ENCODE measurements around the gene TRIM14.

TRIM14 gene, protein sequence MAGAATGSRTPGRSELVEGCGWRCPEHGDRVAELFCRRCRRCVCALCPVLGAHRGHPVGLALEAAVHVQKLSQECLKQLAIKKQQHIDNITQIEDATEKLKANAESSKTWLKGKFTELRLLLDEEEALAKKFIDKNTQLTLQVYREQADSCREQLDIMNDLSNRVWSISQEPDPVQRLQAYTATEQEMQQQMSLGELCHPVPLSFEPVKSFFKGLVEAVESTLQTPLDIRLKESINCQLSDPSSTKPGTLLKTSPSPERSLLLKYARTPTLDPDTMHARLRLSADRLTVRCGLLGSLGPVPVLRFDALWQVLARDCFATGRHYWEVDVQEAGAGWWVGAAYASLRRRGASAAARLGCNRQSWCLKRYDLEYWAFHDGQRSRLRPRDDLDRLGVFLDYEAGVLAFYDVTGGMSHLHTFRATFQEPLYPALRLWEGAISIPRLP

DNA sequence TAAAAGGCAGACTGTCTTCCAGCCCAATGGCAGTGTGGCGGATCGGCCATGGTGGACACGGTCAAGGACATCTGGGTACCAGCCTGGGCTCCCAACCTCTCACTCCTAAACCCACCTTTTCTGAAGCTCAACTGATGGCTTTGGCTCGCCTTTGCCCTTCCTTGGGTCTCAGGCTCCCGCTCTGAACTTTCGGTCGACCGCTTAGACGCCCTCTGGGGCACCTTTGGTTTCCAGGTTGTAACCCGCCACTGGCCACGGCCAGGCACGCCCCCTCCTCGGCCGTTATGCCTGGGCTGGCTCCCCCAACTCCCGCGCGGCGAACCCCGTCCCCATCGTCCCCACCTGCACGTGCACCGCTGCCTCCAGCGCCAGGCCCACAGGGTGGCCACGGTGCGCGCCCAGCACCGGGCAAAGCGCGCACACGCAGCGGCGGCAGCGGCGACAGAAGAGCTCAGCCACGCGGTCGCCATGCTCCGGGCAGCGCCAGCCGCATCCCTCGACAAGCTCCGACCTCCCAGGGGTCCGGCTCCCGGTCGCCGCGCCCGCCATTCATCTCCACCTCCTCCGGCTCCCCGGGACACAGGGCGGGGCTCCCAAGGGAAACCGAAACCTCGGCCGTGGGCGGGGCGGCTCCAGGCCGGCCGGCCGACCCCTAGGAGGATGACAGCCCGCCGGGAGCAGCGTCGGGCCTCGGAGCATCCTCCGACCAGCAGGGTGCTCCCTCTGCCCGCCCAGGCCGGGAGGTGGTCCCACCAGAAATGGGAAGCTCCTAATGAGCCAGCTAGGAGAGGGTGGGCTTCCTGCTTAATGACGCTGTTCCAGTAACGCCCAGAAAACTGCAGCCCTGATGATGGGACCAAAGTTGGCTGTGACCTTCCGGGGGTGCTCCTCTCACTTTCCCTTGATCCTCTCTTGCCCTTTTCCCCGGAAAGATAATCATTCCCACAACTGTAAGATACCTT, at the start of gene TRIM14:
Gene TRIM14 (minus strand): TSS at position 583 of the 962 bp plus-strand sequence. CDS start 34 bp downstream, at position 549.
- no peak for DNase-seq

DNA sequence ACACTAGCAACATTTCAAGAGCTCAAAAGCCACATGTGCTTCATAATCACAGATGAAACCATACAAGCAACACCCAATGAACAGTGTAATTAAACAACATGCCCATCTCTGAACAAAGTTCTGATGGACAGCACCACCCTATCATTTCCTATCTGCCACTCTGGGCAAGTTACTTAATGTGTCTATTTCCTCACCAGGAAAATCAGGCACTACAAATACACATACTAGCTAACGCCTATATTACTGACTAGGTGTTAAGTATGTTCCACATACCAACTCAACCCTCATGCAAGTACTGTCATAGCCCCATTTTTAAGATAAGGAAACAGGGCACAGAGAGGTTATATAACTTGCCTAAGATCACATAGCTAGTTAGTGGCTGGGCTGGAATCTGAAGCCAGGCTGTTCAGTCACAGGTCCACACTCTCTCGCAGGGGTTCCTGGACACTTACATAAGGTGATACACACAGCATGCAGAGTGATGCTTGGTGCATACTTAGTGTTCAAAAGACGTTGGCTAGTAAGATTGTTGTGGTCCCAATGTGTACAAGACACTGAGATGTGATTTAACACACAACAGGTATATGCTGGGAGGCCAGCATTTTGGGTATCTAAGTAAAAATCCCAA, 49.2 kb upstream of the TRIM14 start:
- DNase-seq, result no peak

DNA sequence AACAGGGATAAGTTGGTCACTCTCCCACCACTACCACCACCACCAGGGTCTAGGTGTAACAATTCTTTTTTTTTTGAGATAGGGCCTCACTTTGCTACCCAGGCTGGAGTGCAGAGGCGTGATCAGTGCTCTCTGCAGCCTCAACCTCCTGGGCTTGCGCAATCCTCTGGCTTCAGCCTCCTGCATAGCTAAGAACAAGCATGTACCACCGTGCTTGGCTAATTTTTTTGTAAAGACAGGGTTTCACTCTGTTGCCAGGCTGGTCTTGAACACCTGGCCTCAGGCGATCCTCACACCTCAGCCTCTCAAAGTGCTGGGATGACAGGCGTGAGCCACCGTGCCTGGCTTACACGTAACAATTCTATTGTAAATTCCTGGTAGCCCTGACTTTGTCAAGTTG, 45.9 kb upstream of the TRIM14 start:
- DNase-seq, result no peak

DNA sequence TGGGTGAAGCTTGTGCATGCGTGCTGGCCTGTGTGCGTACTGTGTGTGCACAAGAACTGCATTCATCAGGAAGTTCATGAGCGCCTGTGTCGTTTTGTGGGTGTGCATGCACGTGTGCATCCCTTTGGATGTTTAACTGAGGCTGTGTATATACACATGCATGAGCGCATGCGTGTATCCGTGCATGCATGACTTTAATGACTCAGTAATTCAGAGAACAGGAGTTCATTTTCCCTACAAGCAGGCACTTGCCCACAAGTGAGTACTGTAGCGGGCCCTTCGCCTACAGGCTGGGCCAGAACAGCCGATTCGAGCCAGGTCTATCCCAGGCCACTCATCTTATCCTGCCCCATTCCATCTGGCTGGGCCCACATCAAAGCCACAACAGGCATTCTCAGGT, 43.6 kb upstream of the TRIM14 start:
- no peak for DNase-seq

DNA sequence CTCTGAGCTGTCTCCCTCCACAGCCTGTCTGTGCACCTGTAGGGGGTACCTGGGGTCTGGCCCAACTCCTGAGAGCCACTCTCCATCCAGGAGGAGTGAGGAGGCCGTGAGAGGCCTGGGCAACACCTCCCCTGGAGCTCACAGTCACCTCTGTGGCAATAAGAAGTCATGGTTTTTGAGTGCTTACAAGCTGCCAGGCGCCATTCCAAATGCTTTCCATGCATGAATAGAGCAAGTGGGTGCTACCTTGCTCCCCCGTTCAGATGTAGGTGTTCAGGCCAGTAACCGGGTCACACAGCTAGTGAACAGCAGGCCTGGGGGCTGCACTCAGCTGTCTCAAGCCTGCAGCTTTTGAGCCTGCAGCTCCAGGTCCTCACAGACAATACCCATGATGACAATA, 42.8 kb upstream of the TRIM14 start:
- no peak for DNase-seq

DNA sequence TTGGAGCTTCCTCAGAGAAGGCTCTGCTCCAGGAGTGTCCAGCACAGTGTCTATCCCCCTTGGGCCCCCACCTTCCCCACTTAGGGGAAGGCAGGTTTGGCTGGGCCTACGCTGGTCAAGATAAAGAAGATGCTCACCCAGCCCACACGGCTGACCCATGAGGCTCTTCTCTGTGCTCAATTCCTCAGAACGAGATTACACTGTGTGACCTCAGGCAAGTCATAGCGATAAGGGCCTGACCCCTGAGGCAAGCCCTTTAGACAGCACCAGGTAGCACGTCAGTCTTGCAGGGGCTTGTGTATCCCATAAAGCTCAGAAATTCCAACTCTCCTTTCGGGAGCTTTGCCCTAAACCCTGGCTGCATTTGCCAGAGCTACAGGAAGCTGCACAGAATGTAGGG, 40.8 kb upstream of the TRIM14 start:
- no peak for DNase-seq

DNA sequence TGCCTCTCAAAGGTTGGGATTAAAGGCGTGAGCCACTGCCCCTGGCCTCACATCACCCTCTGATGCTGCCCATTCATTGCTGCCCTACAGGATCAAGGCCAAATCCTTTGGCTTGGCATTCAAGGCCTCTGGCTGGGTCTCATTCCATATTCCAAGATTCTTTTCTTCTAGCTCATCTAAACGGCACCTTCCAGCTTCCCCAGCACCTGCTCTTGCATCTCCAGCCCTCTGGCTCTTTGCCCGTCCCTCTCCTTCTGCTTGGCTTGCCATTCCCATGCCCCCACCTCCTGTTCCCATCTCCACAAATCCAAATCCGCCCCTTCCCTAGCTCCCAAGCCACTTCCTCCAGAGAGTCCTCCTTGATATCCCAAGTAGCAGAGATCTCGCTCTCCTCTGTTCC, 40.3 kb upstream of the TRIM14 start:
- no peak for DNase-seq

DNA sequence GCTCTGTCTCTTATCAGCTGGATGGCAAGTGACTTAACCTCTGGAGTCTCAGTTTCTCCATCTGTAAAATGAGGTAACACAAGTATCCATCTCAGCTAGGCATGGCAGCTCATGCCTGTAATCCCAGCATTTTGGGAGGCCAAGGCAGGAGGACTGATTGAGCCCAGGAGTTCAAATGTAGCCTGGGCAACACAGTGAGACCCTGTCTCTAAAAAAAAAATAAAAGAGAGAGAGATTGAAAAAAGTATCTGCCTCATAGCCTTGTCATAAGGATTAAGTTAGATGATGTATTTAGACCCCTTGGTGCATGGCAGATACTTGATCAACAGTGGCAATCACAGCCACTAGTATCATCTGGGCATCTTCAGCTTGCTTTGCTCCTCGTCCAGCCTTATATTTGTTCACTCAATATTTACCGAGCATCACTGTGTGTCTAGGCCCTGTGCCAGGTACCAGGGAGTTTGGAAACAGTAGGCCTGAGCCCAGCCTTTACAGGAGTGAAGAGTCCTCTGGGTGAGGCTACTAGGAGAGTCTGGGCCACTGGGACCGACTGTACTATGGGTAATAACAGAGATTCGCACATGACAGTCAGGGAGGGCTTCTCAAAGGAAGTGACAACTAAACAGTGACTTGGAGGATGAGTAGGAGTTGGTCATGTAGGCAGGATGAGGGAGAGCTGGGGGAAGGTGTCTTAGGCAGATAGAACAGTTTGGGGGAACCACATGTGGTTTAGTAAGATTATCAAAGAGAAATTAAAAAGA, 39.2 kb upstream of the TRIM14 start:
- DNase-seq, result no peak

DNA sequence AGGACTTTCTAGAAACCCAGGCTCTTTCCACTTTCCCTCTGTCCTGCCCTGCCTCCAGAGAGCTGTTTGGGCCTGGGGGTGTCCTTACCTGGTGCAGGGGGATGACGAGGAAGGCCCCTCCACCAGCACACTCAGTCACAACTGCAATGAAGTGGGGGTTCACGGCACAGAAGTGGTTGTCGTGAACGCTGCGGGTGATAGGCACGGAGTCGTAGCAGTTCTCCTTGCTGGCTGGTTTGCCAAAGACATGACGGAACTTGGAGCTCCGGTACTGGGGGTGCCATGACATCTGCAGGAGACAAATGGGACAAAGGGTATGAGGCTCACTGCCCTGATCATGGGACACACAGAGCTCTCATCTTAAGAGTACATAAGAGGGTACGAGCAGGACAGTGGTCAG, 38.4 kb upstream of the TRIM14 start:
- DNase-seq, result no peak

DNA sequence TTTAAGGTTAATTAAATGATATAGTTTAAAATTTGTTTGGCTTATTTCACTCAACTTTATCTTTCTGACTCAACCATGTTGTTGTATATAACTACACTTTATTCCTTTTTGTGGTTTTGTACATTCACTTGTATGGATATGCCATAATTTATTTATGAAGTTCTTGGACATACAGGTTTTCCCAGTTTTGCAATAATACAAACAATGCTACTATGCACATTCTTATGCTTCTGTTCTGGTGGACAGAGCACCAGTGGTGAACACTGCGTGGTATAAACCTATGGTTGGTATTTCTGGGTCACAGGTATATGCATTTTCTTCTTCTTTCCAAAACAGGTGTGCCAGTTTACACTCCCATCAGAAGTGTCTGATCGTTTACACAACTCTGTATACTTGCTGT, 35.7 kb upstream of the TRIM14 start:
- DNase-seq, result no peak

DNA sequence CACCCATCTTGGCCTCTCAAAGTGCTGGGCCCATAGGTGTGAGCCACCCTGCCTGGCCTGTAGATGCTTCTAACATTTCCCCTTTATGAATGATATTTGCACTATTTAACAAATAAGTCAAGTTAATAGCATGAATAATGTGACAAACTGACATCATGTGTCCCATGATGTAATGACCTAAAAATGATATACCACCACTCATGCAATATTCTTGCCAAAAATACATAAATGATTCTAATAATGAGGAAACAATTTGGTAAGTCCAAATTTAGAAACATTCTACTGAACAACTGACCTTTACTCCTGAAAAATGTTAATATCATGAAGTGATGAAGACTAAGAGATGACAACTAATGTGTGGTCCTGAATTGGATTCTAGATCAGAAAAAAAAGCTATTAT, 33.5 kb upstream of the TRIM14 start:
- no peak for DNase-seq

DNA sequence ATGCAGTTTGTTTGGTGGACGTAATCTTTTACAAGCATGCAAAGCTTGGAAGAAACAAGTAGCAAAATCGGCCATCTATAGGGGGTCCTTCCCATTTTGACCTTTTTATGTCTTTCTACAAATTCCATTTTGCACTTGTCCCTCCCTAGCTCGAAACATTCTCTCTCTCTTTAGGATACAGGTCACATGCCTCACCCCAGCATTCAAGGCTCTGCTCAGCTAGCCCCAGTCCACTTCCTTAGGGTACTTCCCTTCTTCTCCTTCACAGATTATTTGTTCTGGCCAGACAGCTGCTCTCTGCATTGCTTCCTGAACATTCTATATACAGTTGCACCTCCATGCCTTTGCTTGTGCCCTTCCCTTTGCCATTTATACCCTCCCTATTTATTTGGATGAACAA, 31.7 kb upstream of the TRIM14 start:
- no peak for DNase-seq

DNA sequence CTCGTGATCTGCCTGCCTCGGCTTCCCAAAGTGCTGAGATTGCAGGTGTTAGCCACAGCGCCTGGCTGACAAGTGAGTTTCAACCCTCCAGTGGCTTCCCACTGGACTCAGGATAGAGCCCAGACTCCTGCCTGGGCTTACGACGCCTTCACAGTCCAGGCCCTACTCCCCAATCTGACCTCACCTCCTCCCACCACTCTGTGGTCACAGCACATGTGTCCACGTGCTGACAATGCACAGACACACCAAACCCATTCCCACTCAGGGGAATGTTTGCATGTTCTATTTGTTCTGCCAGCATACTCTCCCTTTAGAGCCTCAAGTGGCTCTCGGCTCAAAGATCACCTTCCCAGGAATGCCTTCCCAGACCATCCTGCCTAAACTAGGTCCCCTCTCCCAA, 31.1 kb upstream of the TRIM14 start:
- DNase-seq, result no peak

DNA sequence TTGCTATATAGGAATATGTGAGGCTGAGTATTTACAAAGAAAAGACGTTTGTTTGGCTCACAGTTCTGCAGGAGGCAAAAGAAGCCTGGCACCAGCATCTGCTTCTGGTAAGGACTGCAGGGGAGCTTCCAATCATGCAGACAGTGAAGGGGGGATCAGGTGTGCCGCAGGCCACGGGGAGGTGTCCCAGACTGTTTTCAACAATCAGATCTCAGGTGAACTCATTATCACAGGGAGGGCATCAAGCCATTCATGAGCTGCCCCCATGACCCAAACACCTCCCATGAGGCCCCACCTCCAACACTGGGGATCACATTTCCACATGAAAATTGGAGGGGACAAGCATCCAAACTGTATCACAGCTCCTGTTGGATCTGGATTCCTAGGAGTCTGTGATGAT, 30.4 kb upstream of the TRIM14 start:
- DNase-seq, result no peak

DNA sequence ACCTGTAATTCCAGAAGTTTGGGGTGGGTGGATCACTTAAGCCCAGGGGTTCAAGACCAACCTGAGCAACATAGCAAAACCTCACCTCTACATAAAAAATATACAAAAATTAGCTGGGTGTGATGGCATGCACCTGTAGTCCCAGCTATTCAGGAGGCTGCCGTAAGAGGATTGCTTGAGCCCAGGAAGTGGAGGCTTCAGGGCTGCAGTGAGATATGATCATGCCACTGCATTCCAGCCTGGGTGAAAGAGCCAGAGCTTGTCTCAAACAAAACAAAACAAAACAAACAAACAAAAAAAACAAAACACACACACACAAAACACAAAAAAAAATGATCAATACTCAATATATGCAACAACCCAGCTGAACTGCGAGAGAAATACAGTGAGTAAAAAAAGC, 29.5 kb upstream of the TRIM14 start:
- DNase-seq, result no peak

DNA sequence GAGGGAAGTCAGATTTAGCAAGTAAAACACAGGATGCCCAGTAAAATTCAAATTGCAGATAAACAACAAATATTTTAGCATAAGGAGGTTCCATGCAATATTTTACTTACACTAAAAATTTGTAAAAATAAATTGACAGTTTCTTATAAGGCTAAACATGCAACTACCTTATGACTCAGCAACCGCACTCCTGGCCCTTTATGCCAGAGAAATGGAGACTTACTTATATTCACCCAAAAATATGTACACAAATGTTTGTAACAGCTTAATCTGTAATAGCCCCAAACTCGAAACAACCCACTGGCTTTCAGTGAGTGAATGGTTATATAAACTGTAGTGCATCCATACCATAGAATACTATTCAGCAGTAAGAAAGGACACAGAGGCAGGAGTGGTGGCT, 28.6 kb upstream of the TRIM14 start:
- no peak for DNase-seq

DNA sequence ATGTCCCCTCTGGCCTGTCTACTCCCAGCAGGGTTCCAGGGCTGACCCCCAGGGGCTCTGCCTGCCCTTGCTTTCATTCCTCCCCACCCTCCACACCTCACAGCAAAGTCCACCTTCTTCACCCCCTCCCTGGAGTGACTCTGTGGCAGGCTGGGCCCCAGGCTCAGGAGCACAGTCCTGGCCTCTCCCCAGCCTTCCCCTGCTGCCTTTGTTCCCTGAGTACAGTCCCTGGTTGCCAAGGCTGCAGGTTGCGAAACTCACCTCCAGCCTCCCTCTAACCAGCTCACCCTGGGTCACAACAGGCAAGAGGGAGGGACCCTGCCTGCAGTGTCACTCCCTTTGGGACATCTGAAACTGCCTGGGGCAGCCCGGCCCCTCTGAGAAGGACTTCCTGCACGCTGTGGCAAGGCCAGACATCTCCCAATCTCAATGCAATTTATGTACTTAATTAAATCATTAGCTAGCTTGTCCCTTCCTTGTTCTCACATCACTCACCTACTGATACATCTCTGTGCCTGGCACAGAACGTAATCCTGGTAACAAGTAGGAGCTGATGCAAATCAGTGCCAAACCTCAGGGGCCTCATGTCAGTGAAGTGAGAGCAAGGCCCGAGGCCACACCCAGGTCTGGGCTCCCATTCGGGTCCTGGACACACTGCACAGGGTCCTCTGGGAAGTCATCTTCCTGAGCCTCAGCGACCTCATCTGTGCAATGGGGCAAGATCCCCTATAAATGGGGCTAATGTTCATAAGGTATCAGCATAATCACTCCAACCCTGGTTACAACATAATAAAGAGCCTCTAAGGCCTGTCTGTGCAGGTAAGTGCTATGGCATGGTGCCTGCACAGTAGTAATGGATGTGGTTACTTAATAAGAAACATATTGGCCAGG, 27.3 kb upstream of the TRIM14 start:
- peak; percentile 15 for DNase-seq

DNA sequence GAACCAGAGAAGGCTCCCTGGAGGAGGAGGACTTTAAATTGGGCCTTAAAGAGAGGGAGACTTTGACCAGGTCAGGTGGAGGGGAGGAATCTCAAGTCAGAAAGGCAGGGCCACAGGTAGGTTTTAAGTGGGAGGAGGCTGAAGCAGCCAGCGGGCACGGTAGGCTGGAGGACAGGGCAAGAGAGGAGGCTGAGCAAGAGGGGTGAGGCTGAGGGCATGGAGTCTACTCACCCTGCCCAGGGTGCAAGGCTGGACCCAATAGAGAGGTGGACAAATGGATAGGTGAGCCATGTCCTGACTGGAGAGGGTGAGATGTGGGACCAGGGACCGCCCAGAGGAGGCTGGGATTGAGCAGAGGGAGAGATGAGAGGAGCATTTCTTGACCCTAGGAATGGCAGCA, 25.6 kb upstream of the TRIM14 start:
- no peak for DNase-seq

DNA sequence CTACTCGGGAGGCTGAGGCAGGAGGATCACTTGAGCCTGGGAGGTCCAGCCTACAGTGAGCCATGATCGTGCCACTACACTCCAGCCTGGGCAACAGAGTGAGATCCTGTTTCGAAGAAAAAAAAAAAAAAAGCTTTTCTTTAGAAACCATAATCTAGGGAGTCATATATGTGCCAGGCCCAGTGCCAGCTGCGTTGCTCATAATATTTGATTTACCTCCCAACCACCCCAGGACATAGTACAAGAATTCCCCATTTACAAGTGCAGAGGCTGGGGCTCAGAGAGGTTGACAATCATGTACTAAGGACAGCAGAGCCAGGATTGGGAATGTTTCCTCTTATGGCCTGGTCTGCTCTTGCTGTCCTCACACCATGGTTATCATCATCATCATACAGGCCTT, 25.1 kb upstream of the TRIM14 start:
- no peak for DNase-seq

DNA sequence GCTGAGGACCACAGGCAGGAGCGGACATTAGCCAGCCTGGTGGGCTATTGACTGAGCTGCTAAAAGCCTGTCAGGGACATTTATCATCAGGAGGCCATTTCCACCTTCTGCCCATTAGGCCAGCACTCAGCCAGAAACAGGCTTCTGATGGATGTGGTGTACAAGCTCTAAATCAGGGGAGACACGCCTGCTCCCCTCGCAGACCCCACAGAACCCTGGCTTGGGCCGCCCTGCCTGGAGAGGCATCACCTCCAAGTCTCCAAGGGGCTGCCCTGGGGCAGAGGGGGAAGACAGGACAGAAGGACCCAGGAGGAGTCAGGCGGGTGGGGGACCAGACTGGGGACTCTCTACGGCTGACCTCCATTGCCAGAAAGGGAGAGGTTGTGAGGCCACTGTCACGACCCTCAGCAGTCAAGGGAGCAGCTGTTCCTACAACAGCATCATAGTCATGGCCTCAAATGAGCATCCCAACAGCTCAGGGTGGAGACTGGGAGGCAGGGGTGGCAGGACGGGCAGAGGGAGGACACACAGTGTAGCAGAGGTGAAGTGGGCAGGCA, 24.0 kb upstream of the TRIM14 start:
- DNase-seq, result no peak

DNA sequence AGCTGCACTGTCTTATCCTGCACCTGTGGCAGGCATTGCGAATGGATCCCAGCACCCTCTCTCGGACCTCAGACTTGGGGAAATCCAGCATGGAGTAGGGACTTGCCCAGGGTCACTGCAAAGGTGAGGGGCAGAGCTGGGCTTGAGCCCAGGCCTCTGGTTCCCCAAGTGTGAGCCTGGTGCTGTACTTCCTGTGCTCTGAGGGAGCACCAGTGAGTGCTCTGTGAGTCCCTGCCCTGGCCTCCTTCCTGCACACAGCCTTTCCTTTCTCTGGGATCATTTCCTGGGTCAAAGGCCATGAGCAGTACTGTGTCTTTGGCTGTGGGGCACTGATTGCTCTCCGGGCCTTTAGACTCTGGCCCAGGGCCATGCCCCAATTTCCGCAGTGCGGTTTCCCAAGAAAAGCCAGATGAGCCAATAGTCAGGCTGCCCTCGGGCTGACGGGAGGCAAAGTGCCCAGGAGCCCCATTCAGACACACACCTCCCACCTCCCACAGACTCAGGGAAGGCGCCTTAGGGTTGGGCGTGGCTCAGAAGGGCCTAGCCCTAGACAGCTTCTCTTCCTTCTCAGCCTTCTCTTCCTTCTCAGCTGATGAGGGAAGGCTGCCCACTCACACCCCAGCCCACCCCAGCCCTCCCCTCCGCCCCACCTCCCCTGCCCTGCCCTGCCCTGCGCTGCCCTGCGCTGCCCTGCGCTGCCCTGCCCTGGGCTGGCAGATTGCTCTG, 23.3 kb upstream of the TRIM14 start:
- no peak for DNase-seq

All from NCI-H1436 treated with DMSO at 0.1 percent for 48 hours (cell line).